ENCODE measurements around the gene CNTN1. TPM values are rescaled to one million over a fixed set of nuclear protein-coding genes. Genes with fewer than 3 reads are reported as not detected.

CNTN1 gene
- total RNA-seq, 1 experiment from 2014 or later, result 6.5 TPM

DNA sequence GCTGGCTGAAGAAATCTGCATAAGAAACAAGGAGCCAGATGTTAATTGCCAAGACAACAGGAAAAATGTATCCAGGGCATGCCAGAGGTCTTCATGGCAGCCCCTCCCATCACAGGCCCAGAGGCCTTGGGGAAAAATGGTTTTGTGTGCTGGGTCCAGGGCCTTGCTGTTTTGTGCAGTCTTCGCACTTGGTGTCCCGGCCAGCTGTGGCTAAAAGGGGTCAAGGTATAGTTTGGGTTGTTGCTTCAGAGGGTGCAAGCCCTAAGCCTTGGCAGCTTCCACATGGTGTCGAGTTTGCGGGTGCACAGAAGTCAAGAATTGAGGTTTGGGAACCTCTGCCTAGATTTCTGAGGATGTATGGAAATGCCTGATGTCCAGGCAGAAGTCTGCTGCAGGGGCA is 29.9 kb upstream of the CNTN1 start:
- WGBS (ENCODE audit: extremely low coverage, insufficient read length, low lambda C conversion rate), result no CpG with 5 or more reads among the region's 4 CpGs
- Mint-ChIP-seq H3K27ac (no peak overlapping the region), H3K4me1 (peaks cover 0 to 5% of the 10 kb centered on the region in 2 experiments; a peak in 1 of 4 replicates), H3K36me3 (ENCODE audit: insufficient read depth in 1 of 3, low read depth in 3 of 3) (peaks cover 13 to 26% (median 15%) of the 10 kb centered on the region in 3 experiments), H3K9me3 (peaks cover 24 to 28% of the 10 kb centered on the region in 2 experiments), H3K27me3 (ENCODE audit: low read depth) (peaks cover 2% of the 10 kb centered on the region; the same call in 1 of the 2 replicates), H3K4me3 (no peak overlapping the region)
- Histone ChIP-seq H3K9ac (ENCODE audit: extremely low read depth, insufficient read length, low read length) (no peak overlapping the region), H3K4me1 (ENCODE audit: insufficient read depth, low read length) (no peaks in the 10 kb centered on the region), H4K20me1 (ENCODE audit: control insufficient read depth, insufficient read depth, insufficient read length) (no peaks in the 10 kb centered on the region), H2BK20ac (ENCODE audit: low read depth, low read length, poor library complexity, severe bottlenecking) (no peak overlapping the region), H3K4ac (ENCODE audit: low read depth, low read length) (no peak overlapping the region), H3K4me2 (ENCODE audit: insufficient read depth, insufficient read length, low read length) (no peak overlapping the region), H3K79me1 (ENCODE audit: insufficient read depth, low read depth, low read length, poor library complexity, severe bottlenecking) (no peaks in the 10 kb centered on the region), H3K9me3 (ENCODE audit: control insufficient read depth, low read depth, low read length) (no peaks in the 10 kb centered on the region), H4K8ac (replicated peaks; ENCODE audit: insufficient read length, low read depth, low read length) (no peak overlapping the region), H2AFZ (ENCODE audit: low read length) (no peak overlapping the region), H4K5ac (ENCODE audit: insufficient read length, low read depth, low read length) (no peak overlapping the region), H2BK120ac (ENCODE audit: low read depth, low read length, poor library complexity, severe bottlenecking) (no peak overlapping the region), H3K23me2 (ENCODE audit: insufficient read length, low read depth, low read length, poor library complexity, severe bottlenecking) (no peaks in the 10 kb centered on the region), H3K14ac (ENCODE audit: insufficient read depth, low read length) (no peak overlapping the region), H3K23ac (ENCODE audit: insufficient read length, low read depth, low read length) (no peak overlapping the region), H4K91ac (ENCODE audit: insufficient read length, low read depth, low read length) (no peak overlapping the region), H2BK12ac (ENCODE audit: insufficient read length, low read depth, low read length) (no peak overlapping the region), H3K79me2 (ENCODE audit: insufficient read depth, low read length) (no peaks in the 10 kb centered on the region), H3K56ac (ENCODE audit: insufficient read length, low read depth, low read length) (no peak overlapping the region), H2AK5ac (ENCODE audit: insufficient read length, low read length) (no peak overlapping the region), H2BK5ac (ENCODE audit: insufficient read length, low read length) (no peak overlapping the region), H2BK15ac (ENCODE audit: low read depth, low read length) (no peak overlapping the region), H3K18ac (ENCODE audit: insufficient read length, low read depth, low read length) (no peak overlapping the region), H3K27me3 (ENCODE audit: insufficient read depth, low read length) (no peaks in the 10 kb centered on the region), H3T11ph (ENCODE audit: low read length) (no peak overlapping the region), H3K27ac (ENCODE audit: insufficient read length, low read depth, low read length) (no peak overlapping the region)
- DNase-seq, result no peak
- TF ChIP-seq, protein P1, sequence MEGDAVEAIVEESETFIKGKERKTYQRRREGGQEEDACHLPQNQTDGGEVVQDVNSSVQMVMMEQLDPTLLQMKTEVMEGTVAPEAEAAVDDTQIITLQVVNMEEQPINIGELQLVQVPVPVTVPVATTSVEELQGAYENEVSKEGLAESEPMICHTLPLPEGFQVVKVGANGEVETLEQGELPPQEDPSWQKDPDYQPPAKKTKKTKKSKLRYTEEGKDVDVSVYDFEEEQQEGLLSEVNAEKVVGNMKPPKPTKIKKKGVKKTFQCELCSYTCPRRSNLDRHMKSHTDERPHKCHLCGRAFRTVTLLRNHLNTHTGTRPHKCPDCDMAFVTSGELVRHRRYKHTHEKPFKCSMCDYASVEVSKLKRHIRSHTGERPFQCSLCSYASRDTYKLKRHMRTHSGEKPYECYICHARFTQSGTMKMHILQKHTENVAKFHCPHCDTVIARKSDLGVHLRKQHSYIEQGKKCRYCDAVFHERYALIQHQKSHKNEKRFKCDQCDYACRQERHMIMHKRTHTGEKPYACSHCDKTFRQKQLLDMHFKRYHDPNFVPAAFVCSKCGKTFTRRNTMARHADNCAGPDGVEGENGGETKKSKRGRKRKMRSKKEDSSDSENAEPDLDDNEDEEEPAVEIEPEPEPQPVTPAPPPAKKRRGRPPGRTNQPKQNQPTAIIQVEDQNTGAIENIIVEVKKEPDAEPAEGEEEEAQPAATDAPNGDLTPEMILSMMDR (conservative IDR thresholded peaks at IDR 0.05), result no peak

Measured in H9 (cell line).